GM21423 (cell line): Measurements from ENCODE around the gene LOXHD1.
A peak's percentile ranks its signal among the peaks of the same experiment; 100 is the strongest.

Experiments
- ATAC-seq: cut with Tn5 transposase; IDR thresholded peaks from one replicate; pipeline ENCODE4 v1.9.1; 2021; ENCODE audit warnings: mild to moderate bottlenecking, moderate library complexity; ENCODE audit not compliant: unreplicated experiment

LOXHD1 gene

GRCh38 chr18:46657115-46657955, at the start of gene LOXHD1:
LOXHD1 (minus strand) TSS chr18:46657220; CDS start chr18:46657033, 187 bp downstream.
- no peak for ATAC-seq

GRCh38 chr18:46705521-46705920, 48.5 kb upstream of the LOXHD1 start:
- ATAC-seq = no peak

- ATAC-seq = no peak
Measured at GRCh38 chr18:46704816-46705215, 47.8 kb upstream of the LOXHD1 start.

GRCh38 chr18:46704189-46704588, 47.2 kb upstream of the LOXHD1 start:
- ATAC-seq = no peak

- no peak for ATAC-seq
Measured at GRCh38 chr18:46702471-46702870, 45.5 kb upstream of the LOXHD1 start.

GRCh38 chr18:46700066-46700824, 43.2 kb upstream of the LOXHD1 start:
- ATAC-seq = no peak

- no peak for ATAC-seq
Measured at GRCh38 chr18:46696702-46697101, 39.7 kb upstream of the LOXHD1 start.

- no peak for ATAC-seq
Measured at GRCh38 chr18:46696268-46696667, 39.2 kb upstream of the LOXHD1 start.

- no peak for ATAC-seq
Measured at GRCh38 chr18:46693996-46694395, 37.0 kb upstream of the LOXHD1 start.

GRCh38 chr18:46688853-46689525, 32.0 kb upstream of the LOXHD1 start:
- ATAC-seq = no peak

GRCh38 chr18:46686186-46686585, 29.2 kb upstream of the LOXHD1 start:
- ATAC-seq = no peak

GRCh38 chr18:46683252-46683651, 26.2 kb upstream of the LOXHD1 start:
- no peak for ATAC-seq

GRCh38 chr18:46680784-46681695, 24.0 kb upstream of the LOXHD1 start:
- peak; percentile 42 for ATAC-seq

GRCh38 chr18:46679846-46680598, 23.0 kb upstream of the LOXHD1 start:
- no peak for ATAC-seq

GRCh38 chr18:46678785-46679399, 21.9 kb upstream of the LOXHD1 start:
- ATAC-seq = no peak

GRCh38 chr18:46678041-46678440, 21.0 kb upstream of the LOXHD1 start:
- ATAC-seq = no peak

GRCh38 chr18:46677611-46678010, 20.6 kb upstream of the LOXHD1 start:
- no peak for ATAC-seq

- no peak for ATAC-seq
Measured at GRCh38 chr18:46676182-46676835, 19.3 kb upstream of the LOXHD1 start.

GRCh38 chr18:46675112-46675511, 18.1 kb upstream of the LOXHD1 start:
- ATAC-seq = no peak
